GM18870 (cell line): ENCODE results near the gene AHDC1.

ENCODE experiments used
- ATAC-seq: cut with Tn5 transposase; IDR thresholded peaks from one replicate; pipeline ENCODE4 v1.9.1; 2021; ENCODE audit warnings: moderate library complexity; ENCODE audit not compliant: unreplicated experiment

AHDC1 gene

DNA sequence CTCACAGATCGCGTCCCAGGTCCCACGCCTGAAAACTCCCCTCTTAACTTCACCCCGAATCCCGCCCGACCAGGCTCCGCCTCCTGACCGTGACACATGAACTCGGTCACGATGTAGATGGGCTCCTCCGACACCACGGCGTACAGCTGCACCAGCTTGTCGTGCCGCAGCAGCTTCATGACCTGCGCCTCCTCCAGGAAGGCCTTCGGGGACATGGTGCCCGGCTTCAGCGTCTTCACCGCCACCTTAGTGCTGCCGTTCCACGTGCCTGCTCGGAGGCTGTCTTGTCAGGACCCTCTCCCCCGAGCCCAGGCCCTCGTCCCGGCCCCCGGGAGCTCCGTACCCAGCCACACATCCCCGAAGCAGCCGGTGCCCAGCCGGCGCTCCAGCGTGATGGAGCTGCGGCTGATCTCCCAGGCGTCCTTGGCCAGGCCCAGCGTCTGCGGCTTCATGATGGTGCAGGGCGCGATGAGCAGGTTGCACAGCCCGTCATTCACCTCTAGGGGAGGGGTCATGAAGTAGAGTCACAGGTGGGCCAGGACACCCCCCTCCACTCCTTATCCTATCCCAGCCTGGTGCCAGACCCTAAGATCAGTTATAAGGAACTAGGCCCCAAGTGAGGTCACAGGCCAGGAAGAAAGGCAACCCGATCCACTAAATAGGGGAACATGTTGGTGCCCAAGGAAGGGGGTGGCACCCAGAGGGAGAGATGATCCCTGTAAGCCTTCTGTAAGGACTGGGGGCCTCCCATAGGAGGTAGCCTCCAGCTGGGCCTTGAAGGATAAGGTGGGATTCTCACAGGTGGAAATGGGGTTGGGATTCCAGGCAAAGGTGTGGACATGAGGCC is 11.6 kb upstream of the AHDC1 start:
- ATAC-seq, result no peak

DNA sequence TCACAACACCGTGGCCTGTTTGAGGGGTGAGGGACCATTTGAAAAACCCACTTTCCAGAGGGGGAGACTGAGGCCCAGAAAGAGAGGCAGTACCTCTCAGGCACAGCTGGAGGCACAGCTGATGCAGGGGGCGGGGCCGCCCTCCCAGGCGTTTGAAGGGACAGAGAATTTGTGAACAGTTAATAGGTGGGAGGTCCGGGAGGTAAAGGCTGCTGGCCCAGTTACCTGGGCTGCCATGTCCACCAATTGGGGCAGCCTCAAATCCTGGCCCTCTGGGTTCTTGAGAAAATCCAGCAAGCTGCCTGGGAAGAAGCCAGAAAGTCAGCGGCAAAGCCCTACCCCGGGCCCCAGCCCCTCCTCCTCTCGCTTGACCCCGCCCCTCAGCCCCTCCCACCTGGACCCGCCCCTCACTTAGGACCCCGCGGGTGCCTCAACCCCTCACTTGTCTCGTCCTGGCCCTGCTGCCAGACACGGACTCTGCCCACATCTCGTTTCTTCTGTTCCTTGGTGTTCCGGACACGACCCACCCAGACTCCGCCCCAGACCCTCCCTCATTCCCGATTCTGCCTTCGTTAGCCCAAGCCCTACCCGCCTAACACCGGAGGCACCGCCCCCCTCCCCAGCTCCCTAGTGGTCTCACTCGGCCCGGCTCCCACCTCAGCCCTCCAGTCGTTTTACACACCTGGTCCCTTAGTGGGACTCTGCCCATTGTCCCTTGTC is 10.8 kb upstream of the AHDC1 start:
- ATAC-seq, result no peak

DNA sequence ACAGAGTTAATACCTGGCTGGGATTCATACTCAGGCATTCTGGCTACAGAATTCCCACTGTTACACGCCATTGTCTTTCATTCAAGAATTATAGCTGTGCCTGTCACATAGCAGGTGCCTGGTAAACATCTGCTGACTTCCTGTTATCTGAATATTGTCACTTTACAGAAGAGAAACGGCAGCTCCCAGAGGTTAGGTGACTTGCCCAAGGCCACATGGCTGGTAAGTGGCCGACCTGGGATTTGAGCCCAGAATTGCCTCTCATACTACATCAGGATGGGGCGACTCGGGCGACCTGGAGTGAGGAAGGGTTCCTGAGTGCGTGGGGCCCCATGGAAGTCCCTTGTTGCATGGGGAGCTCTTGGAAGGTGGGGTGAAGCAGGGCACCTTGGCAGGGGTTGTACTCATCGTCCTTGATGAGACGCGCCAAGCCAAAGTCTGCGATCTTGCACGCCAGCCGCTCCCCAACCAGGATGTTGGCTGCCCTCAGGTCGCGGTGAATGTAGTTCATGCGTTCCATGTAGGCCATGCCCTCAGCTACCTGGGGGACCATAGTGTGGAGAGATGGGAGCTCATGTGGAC is 10.2 kb upstream of the AHDC1 start:
- ATAC-seq, result no peak

DNA sequence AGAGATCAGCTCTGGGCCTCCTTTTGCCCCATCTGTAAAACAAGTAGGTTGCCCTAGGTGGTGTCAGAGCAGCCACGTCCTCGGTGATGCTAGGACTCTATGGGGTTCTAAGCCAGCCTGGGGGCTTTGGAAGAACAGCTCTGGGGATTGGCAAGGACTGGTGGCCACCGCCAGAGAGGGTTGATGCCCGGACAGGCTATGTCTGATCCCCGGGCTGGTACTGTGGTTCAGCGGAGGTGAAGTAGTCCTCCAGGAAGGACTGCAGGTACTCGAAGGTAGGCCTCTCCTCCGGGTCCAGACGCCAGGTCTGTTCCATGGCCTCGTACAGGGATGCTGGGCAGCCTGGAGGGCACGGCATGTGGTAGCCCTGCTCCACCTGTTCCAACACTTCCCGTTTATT is 8.8 kb upstream of the AHDC1 start:
- no peak for ATAC-seq

DNA sequence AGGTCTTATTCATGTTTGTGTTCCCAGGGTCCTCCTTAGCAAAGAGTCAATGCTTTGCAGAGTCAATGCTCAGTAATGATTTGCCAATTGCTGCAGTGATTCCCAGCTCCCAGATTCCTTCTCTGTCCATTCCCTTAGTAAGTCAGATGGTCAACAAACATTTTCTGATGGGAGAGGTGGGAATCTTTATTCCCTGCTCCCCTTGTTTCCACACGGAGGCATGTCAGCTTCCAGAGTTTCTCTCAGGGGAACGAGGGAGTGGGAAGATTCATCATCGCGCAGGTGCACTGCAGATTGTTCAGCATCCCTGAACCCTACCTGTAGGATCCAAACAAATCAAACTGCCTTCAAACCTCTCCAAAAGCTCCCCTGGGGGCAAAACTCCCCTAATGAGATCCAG is 7.5 kb upstream of the AHDC1 start:
- no peak for ATAC-seq

DNA sequence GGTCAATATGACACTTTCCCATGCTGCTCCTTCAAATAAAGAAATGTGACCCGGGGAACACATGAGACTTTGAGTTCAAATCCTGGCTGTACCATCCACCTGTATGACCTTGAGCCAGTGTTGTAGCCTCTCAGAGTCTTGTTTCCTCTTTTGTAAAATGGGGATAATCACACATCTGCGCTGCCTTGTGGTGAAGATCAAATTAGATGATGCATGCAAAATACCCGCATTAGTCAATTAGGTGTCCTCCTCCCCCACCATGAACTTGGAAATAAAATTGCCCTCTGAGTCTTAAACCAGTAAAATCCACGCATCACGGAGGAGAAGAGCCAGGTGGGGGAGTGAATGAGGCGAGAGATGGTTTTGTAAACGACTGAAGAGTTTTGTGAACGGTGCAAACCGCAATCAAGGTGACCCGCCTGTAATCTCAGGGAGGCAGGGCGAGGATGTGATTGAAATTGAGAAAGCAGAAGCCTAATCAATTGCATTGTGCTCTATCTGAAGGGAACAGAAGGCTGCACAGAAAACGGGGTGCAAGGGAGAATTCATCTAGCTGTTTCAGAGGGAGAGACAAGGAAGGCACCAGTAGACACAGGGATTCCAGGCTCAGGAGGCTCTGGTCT is 5.8 kb upstream of the AHDC1 start:
- no peak for ATAC-seq

DNA sequence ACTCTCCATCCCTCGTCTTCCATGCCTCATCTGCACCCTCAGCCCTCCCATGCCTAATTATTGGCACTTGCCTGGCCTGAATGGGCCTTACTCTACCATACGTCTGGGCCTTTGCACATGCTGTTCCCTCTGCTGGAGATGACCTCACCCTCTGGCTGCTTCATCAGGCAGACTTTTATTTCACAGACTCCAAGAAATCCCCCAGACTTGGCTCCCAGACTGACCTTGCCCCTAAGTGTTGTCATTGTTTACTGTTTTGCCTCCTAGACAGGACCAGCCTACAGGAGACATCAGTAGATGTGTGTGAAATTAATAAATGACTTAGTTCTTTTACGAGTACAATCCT is 5.2 kb upstream of the AHDC1 start:
- ATAC-seq, result no peak

DNA sequence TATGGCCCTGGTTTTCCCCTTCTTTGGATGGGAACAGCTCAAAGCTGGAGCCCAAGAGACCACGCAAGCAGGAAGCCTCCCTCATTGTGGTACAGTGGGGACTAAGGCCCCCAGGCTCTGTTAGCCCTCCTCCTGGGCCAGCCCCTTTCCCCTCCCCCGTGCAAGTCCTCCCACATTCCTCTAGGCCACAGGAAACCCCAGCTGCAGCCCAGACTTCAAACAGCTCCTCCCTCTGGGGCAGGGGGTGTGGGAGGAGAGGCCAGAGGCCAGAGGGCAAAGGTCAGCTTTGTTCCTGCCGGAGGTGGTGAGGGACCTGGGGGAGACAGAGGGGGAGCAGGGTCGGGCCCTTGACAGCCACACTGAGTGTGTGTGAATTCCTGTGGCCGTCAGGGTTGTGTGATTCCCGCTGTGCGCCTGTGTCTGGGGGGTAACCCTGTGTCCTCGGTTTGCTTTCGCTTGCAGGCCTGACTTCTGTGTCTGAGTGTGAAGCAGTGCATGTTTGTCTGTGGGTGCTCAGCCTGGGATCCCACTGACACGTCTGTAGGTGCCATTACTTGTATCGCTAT is 3.4 kb upstream of the AHDC1 start:
- ATAC-seq, result no peak

DNA sequence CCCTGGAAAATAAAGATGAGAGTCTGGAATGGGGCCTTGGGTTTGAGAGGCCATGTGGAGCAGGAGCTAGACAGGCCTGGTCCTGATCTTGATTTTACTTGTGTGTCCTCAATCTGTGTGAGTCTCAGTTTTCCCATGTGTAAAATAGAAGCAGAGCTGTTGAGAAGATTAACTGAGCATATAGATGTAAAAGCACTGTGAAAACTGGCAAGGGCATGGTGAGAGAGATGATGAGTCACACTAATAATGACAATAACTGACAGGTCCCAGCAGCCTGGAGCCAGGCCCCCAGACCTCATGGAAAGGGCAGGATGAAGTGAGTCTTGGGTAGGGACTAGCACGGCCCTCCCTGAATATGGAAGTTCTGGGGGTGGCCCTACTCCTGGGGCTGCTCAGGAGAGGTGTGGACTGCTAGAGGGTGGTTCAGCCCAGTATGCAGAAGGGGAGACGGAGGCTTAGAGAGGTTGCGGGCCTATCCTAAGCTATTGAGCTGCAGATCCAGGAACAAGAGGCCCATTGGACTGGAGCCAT is 2.8 kb upstream of the AHDC1 start:
- ATAC-seq, result no peak

DNA sequence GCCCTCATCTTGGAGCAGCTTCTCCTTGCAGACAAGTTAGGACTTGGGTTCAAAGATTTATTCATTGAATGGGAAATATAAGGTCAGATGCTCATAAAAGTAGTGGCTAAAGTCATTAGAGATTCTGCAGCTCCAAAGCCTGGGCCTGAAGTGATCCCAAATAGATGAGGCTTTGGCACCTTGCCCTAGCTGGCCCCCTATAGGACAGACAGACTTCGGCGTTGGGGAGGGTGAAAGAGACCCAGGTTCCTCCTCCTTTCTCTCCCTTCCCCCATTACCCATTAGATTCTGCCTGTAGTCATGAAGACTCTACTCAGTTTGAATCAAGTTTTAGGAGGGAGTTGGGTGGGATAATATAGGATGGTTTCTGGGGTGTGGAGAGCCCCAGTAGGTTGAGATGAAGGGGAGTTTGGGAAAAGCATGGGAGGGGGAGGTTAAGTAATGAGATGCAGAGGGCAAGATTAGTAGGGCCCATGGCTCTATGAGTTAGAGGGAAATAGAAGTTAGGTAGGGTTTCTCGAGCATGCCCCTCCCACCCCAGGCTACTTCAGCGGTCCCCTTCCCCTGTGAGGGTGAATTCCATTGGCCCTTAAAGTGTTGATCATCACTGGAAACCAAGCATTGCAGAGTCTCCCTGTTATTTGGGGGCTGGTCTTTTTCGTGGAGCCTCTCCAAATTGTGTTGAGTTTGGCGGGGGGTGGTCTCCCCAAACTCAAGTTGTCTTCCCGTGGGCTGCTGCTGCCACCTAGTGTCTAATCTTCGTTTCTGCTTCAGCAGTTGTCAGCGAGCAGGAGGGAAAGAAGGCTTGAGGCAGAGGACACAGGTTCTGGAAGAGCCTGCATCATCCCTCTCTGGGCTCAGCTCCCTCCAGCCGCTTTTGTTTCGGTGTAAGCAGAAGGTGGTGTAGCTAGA is 2.1 kb upstream of the AHDC1 start:
- no peak for ATAC-seq

DNA sequence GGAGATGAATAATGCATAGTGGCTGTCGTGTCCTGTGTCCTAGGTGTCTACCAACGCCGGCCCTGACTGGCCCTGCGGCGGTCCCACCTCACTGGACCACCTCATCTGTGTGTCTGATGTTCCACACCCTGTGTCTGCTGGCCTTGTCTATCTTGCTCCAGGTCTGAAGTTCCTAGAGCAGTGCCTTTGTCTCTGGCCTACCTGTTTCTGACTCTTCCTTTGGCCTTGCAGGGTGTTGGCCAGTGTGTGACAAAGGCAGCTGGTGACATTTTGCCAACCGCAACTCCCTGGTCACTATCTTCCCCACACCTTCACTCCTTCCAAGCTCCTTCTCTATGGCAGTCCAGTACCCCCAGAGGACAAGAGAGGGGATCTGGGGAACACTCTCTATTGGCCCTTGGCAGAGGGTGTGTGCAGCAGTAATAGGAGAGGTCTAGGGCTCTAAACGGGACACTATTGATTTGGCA is 1.4 kb upstream of the AHDC1 start:
- no peak for ATAC-seq

DNA sequence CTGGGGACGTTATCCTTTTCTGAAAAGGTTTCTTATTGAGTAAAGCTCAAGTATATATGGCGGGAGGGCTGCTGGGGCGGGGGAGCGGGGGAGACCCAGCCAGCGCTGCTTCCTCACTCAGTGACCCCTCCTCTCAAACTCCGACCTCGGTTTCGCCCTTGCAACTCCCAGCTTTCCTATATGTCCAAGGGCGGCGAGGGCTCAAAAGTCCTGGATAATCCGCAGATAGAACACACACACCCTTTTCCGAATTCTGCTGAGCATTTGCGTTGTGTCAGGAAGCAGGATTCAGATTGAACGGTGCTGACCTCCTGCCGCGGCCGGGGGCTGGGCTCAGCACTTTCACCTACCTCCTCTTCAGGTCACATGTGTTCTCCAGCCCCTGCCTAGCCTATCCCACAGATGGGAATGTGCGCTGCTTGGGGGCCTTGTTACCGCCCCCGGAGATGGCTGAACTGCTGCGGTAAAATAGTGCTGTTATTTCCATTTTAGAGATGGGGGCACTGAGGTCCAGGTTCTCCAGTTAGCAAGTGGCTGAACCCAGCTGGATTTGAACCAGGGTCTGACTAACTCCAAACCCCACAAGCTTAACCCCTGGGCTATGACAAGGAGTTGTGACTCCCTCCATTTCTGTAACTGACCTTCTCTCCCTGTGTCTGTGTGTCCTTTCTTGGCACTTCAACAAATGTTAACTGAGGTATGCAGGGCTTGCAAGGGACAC is 795 bp upstream of the AHDC1 start:
- ATAC-seq, result no peak

DNA sequence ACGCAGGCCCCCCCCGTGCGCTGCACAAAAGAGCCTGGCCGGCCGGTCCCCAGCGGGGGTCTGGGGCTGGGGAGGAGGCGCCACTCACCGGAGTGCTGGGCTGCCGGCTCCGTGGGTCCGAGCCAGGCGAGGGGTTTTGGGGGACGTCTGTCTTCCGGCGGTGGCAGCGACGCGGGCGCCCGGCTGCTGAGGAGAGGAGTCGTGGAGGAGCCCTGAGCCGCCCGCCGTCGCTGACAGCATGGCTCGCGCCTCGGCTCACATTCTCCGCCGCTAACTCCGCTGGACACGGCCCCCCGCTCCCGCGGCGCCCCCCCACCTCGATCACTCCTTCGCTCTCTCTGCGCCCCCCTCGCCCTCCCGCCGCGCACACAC is 649 bp downstream of the AHDC1 start:
- ATAC-seq, result no peak

DNA sequence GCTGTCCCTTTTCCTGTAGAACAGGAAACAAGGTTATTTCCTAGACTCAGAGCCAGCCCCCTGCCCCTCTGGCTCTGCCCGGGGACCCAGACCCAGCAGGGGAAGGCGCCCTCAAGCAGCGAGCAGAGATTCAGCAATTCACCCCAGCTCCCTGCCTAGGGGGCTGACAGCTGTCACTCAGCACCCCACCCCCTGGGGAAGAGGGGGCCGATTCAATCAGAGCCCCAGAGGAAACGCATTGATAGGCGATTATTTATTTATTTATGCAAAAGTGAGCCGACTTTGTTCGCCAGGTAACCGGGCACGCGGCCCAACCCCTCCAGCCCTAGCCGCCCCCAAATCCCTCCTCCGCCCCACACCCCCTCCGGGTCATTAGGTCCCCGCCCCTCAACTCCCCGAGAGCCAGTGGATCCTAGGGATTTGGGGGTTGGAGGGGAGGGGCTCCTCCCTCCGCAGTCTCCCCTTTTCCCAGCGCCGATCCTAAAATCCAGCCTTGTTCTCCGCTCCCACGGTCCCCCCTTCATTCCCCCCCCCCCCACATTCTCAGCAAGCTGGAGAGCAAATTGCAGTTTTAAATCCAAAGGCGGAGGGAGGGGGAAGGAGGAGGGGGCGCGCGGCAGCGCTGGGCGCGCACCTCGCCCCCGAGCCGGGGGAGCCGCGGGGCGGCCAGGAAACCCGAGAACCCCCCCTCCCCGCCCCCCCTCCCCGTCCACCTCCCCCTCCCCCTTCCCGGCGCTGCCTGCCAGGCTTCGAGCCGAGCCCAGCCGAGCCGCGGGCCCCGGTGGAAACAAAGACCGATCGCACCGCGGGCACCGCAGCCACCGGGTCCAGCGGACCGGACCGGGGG is 1.3 kb downstream of the AHDC1 start:
- no peak for ATAC-seq

DNA sequence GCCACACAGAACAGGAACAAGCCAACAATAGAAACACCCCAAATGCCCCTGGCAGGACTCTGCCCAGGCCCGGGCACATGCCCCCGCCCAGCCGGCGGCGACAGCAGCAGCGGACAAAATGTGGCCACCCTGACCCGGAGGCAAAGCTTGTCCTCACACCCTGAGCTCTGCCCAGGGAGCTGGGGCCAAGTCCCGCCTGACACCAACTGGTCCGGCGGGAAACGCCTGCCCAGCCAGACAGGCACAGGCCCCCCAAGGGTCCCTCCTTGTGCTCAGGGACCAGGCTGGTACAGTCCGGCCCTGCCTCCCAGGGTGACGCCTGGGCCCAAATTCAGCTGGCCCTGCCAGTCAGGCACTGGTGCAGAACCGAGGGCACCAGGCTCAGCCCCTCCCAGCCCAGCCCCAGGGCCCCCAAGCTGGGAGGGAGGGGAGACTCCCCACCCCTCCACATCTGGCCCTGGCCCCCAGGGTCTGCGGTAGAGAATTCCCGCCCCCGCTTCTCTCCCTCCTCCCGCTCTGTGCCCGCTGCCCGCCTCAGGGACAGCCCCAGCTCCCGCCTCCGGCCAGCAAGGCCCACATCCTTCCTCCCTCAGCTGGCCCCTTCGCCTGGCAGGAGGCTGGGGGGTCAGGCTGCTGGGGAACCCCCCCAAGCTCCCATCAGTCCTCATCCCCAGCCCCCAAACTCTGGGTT is 2.0 kb downstream of the AHDC1 start:
- no peak for ATAC-seq

DNA sequence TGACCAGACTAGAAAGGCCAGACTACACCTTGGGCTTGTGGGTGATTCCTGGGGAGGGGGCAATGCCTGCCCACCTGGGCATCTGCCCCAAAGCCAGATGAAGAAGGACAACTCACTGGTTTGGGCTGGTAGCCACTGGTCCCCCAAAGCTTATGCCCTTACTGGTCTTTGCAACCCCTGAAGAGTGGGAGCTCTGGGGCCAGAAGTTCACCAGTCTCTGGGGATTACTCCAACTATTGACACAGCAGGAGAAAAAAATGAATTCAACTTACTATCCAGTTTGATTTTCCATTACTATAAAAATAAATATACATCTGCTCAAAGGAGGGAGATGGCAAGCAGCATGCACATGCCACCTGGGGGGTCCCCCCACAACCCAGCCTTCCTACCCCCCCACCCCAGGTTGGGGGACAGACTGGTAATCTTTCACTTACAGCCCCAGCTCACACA is 2.6 kb downstream of the AHDC1 start:
- no peak for ATAC-seq

DNA sequence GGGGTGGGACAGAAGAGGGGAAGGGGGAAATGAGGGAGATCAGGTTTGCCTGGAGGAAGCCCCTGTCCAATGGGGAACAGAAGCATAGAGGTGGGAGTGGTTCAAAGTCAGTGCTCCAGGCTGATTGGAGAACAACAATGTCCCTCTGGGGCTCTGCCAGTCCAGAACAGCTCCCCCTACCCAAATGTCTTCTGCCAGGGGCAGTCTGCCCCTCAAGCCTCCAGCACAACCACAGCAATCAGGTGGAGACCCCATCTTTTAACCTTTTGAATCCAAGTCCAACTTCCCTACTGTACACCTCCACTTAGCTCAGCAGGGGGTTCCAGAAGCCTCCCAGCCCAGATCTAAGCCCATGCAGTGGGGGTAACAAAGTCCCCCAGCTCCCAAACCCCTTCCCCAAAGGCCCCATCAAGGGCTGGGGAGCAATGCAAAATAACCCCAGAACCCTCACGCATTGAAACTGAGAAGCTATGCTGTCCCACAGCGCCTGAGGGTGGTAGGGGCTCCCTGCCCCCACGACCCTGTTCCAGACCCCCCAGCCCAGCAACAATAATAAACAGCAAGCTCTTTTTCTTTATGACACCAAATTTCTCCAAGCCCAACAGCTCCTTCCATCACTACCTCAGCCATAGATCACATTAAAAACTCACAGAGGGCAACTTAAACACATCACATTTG is 3.3 kb downstream of the AHDC1 start:
- no peak for ATAC-seq
